ENCODE data around the gene RASGRP1.

Gene RASGRP1

DNA sequence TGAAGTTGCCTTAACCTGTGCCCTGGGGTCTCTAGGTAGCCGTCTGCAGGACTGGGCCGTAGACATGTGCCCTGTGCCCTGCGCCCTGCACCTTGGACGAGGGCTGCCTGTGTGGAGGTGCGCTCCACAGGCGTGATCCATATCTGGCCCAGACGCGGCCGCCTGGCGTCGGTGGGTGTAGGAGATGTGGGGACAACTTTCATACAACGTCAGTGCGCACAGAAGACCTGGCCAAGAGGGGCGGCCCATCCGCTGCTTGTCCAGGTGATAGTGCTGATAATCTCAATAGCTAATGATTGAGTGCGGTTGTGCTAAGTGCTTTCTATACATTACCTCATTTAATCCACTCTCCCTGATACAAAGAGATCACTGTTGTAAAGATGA is 665 bp upstream of the RASGRP1 start:
- no peak for DNase-seq

GRCh38 chr15:38563723-38564519 is 693 bp downstream of the RASGRP1 start:
- DNase-seq = peak; percentile 78

- DNase-seq = no peak
Observed at GRCh38 chr15:38562278-38562677, 2.3 kb downstream of the RASGRP1 start.

DNA sequence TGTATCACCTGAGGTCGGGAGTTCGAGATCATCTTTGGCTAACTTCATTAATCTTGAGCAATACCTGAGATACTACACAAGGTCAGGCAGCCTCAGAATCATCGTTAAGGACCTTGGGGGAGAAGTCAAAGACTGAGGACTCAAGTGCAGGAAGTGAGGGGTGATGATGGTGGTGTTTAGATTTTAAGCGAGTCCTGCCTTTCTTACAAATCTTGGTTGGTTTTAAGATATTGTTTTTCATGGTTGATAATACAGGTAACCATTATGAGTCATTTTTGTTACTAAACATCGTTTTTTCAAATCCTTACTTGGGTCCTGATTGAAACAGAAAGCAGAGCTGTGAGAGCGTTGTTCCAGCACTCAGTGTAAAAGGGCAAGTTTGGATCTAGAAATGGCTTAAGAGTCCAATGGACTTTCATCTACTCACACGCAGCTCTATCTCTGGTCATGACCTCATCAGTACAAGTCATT is 4.1 kb downstream of the RASGRP1 start:
- peak; percentile 23 for DNase-seq

DNA sequence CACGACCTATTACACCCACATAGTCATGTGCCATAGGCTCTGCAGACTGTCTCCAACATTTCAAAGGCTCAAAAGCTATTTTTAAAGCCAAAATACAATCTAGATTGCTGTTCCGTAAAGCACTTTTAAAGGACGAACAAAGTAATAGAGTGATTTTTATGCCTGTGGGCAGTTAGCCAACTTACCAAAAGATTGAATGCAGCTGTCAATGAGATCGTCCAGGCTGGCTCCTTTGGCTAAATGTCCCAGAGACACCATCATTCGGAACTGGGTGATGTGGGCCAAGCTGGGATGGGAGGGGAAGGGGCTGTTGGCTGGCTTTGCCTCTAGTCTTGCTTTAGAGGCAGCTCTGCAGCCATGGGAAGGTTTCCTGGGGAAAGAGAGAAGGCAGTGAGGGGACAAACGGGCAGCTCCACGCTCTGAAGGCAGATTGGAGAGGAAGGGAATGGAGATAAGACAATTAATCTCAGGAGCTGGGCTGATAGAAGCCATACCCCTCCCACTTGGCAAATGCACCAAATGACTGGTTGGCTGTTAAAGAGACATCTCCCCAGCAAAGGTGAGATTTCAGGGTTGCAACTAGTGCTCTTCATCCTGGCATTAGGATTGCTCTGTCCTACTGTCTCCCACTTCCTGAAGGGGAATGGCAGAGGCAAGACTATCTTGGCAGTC is 4.8 kb downstream of the RASGRP1 start:
- no peak for DNase-seq

GRCh38 chr15:38559131-38559530 is 5.5 kb downstream of the RASGRP1 start:
- no peak for DNase-seq

- DNase-seq = no peak
Observed at GRCh38 chr15:38558372-38559059, 6.1 kb downstream of the RASGRP1 start.

GRCh38 chr15:38557921-38558320 is 6.7 kb downstream of the RASGRP1 start:
- peak; percentile 29 for DNase-seq

GRCh38 chr15:38555686-38556334 is 8.8 kb downstream of the RASGRP1 start:
- DNase-seq = no peak

GRCh38 chr15:38554354-38554753 is 10.3 kb downstream of the RASGRP1 start:
- DNase-seq = peak; percentile 30

DNA sequence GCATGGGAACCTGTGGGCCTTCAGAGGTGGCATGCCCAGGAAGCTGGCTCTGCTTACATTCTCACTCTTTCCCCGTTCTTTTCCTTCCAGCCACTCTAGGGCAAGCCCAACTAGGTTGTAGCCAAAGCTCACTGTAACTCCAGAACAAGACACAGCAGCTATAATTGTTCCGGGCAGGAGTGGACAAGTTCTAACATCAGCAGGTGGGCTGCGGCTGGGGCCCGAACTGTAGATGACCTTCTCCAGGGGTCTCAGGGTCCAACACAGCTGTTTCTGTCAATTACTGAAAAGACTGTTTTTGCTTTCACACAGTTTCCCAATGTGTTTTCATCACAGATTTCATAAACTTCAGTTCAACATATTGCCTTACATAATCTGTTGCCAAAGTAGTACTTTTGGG is 11.5 kb downstream of the RASGRP1 start:
- DNase-seq = no peak

- no peak for DNase-seq
Observed at GRCh38 chr15:38551720-38552648, 12.6 kb downstream of the RASGRP1 start.

DNA sequence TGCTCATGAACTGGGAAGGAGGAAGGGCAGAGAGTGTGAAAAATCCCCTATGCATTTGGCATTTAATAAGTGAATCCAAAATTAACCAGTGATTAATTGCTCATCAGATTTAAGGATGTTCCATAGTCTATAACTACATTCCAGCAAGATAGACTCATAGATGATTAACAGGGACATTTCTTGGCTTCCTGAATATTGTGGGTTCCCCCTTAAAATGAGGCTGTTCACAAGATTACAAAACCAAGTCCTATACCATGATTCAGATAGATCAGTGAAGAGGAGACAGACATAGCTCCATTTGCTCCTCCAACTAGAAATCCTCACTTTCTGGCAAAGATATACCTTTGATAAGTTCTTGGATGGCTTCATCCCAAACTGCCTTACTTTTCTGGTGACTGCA is 15.4 kb downstream of the RASGRP1 start:
- no peak for DNase-seq

DNA sequence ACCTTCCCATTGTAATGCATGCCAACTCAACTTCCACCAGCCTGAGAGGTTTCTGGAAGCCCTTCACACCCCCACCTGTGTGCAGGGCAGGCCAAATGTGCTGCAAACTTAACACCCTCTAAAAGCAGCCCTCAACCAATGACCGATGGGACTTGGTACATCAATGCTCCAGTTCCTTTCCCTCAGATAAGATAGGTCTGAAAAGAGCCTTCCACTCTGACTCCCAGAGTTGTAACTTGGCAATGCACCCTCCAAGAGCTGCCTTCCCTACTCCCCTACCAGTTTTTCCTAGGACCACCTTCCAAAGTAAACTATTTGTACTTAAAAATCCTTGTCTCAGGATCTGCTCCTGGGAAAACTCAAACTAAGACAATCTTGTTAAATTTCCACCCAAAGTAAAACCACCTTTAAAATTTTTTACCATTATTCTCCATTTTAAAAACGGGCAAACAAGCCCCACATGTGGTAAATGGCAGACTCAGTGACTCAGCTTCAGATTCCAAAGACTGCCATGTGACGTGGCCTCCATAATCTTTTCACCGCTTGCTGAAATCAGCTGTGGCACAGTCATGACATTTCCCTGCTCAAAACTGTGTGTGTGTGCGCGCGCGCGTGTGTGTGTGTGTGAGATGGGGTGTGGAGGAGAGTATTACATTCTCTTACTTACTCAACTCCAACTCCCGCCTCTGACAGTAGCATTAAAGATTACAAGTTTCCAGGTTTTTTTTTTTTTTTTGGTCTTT is 17.2 kb downstream of the RASGRP1 start:
- no peak for DNase-seq

GRCh38 chr15:38545179-38545578 is 19.4 kb downstream of the RASGRP1 start:
- DNase-seq = no peak

DNA sequence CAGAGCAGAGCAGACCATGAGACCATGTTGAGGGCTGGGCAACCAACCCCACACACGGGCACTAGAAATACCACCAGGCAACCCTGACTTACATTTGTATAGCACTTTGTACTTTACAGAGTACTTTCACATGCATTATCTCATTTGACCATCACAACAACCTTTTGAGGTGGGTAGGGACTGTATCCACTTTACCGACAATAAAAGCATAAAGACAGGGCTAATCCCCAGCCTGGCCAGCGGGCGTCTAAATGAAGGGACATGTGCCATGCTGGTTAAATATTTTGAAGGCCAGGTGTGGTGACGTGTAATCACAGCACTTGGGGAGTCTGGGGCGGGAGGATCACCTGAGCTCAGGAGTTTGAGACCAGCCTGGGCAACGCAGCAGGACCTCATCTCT is 23.6 kb downstream of the RASGRP1 start:
- no peak for DNase-seq

GRCh38 chr15:38540510-38540909 is 24.1 kb downstream of the RASGRP1 start:
- no peak for DNase-seq

DNA sequence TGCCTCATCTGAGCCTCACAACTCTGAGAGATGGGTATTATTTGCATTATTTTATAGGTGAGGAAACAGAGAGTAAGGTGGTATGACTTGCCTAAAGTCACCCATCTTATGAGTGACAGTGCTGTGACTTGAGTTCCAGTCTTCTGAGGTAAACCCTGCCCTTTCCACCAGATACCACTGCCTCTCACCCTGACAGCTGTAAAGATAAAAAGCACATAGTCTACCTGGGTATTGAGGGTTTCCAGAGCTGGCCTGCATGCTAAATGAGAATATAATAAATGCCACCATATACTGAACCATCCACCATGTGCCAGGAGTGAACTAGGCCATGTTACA is 25.6 kb downstream of the RASGRP1 start:
- no peak for DNase-seq

DNA sequence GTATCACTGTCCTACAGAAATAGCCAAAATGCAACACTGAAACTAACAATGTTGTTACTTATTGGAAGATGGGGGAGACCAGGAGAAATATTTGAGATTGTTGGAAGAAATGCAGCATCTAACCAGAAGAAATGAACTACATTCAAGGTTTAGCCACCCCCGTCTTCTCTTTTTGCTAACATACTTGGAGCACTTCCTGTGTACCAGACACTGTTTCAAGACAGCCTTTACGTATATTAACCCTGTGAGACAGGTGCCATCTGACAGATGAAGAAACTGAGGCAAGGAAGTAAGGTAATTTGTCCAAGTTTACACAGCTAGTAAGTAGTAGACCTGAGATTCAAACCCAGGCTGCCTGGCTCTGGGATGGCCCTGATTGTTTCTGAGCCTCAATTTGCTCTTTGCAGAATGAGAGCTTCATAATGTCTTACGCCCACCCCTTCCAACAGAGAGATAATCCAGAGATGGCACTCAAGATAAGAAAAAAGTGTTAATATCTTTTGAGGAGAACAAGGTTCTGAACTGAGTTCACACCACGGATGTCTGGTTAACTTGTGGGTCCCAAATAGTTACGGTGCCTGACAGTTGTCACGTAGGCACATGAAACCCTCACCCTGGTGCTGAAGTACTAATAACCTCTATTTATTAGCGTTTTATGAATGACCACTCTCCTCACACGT is 26.1 kb downstream of the RASGRP1 start:
- DNase-seq = no peak

GRCh38 chr15:38536201-38536676 is 28.4 kb downstream of the RASGRP1 start:
- no peak for DNase-seq
